RPMI7951 (cell line): ENCODE results near the gene MAST4. TPM values are rescaled to one million over a fixed set of nuclear protein-coding genes. Genes with fewer than 3 reads are reported as not detected.

Experiments used
- DNase-seq: peaks from one replicate; pipeline ENCODE4 v3.0.0-alpha.2; 2012; ENCODE audit warnings: low read depth
- total RNA-seq: library from RNA; depleted of rRNA; stranded (reverse); fragments of >200 nt; shearing (Covaris generic); gene quantifications from 2 replicates; pipeline ENCODE4 v1.2.3, GENCODE V29; 2014

The MAST4 gene
- total RNA-seq, 1 experiment from 2014 or later, result 4.8 TPM

DNA sequence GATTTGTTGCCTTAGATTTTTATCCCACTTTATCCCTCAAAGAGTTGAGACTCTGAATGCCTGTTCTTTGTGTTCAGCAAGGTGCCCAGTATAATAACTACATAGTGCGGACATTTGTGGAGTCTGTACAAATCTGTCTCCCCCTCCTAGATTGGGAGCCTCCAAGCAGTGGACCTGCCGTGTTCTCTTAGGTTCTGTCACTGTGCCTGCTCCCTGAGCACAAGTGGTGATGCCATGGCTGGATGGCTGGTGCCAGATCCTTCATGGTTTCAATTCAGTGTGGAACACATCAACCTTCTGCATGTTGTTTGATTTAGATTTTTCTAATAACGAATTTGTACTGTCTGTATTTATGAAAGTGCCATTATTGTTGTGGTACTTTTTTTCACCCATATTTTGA lies 307.5 kb downstream of the MAST4 start:
- DNase-seq, result no peak

DNA sequence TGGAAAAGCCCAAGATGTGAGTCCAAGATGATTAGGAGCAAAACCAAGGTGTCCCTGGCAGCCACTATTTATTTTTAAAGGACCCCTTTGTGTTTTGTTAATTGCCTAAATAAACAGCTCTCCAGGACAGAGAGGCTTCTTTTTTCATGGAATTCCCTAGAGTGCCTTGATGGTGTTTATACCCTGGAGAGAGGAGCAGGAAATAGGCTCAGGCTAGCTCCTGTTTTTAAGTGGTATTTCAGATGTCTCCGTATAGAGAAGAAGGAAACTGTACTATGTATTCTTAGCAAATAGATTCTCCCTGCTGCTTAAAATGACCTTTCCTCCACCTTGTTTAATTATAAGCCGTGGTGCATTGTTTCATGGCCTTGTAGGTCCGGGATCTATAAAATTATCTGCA lies 308.0 kb downstream of the MAST4 start:
- no peak for DNase-seq

- no peak for DNase-seq
These were observed 309.8 kb downstream of the MAST4 start for GRCh38 chr5:66906021-66906420.

DNA sequence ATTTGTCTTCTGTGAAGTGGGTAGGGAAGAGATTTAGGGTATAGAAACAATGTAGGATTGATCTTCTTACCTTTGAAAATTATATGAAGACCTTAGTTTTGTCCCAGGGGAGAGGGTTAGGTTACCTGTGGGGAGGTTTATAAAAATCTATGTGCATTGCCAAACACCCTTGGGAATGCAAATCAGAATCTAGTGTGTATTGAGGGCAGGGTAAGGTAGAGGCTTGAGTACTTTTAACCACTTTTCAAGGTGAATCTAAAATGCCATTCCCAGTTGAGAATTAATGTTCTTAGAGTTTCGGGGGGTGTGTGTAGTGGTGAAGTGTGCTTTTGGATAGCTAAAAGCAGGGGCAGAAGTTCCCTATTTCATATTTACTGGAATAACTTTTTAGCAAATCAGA lies 312.0 kb downstream of the MAST4 start:
- DNase-seq, result no peak

DNA sequence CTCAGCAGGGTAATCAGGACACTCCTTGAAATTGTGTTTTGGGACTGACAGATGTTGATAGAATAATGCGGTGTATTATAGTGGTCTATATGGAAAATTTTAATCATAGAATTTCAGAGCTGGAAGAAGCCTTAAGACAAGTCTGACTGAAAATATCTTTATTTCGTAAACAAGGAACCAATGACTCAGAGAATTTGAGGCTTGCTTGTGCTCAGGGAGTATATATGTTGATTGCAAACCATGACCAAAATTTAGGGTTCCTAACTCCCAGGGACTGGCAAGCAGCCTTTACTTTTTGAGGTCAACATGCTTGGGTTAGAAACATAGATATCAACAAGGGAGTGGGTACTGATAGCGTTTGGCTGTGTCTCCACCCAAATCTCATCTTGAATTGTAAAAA lies 313.2 kb downstream of the MAST4 start:
- DNase-seq, result no peak

DNA sequence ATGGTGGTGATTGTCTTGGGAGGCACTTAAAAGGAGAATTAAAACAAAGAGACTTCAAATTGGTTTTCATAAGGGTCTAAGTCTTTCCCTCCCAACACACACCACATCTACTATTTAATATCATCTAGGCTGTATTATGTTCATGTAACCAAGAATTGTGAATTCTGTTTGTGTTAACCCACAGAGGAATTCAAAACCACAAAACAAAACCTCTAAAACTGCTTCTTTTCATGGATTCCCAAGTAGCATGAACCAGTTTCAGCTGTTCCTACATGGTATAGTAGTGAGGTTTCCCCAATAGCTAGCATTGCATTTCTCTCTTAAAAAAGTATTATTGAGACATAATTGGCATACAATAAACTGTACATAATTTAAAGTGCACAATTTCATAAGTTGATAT lies 316.6 kb downstream of the MAST4 start:
- no peak for DNase-seq

- DNase-seq, result no peak
These were observed 319.3 kb downstream of the MAST4 start for GRCh38 chr5:66915531-66915930.

- no peak for DNase-seq
These were observed 326.7 kb downstream of the MAST4 start for GRCh38 chr5:66922881-66923280.

DNA sequence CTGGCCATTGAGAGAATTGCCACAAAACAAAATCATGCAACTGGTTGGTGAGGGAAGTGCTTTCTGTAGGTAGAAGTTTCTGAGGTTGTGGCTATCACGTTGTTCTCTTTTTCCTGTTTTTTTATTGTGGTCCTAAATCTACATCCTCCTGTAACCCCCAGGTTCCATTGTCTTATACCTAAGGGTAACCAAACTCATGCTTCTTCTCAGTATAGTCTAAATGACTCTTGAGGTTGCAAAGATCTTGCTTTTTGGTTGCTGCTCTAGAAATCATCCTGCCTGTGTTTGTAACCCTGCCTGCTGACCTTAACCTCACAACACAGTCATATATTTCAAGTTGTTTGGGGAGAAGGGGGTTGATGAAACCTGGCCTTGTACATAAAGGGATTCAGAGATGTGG lies 327.3 kb downstream of the MAST4 start:
- DNase-seq, result no peak

DNA sequence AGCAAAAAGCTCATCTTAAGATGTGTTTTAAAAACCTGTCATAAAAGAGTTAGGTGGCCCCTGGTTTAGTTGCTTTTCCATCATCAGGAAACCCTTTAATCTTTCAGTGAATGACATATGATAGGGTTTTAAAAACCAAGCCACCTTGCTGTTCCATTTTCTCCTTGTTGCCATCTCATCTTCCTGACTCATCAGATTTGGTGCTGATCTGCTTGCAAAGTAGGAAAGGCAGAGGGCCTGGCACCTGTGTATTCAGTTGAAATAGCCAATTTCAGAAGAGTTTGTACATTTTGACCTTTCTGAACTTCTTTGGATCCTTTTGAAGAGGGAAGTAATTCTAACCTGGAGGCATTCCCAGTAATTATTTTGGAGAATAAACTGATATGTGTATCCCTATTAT lies 327.7 kb downstream of the MAST4 start:
- no peak for DNase-seq

DNA sequence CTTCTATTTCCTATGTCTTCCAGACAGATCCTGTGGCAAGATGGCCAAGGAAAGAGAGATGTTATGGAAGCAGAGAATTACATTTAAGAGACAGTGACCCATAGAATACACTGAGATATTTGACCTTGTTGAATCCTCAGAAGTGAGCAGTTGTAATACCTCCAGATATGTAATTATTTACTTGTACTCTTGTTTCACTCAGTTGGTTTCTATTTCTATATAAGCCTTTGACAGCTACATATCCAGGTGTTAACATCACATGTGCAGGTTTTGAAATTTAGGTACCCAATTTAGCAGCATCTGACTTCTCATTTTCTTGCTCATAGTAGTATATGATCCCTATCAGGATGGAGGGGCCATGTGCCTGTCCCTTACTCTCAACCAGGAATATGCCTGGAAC lies 330.9 kb downstream of the MAST4 start:
- no peak for DNase-seq

DNA sequence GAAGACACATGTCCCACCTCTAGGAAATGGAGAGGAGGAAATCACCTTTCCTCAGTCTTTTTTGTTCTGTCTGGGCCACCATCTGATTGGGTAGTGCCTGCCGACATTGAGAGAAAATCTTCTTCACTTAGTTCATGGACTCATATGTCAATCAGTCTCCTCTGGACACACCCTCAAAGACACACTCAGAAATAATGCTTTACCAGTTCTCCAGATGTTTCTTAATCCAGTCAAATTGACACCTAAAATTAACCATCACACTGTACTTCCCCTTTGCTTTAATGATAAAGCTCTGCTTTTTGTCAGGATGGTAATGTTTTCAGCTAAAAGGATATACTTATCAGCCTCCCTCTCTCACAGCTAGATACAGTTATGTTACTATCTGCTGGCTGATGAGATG lies 333.1 kb downstream of the MAST4 start:
- DNase-seq, result no peak

- DNase-seq, result no peak
These were observed 333.8 kb downstream of the MAST4 start for GRCh38 chr5:66929995-66930394.

DNA sequence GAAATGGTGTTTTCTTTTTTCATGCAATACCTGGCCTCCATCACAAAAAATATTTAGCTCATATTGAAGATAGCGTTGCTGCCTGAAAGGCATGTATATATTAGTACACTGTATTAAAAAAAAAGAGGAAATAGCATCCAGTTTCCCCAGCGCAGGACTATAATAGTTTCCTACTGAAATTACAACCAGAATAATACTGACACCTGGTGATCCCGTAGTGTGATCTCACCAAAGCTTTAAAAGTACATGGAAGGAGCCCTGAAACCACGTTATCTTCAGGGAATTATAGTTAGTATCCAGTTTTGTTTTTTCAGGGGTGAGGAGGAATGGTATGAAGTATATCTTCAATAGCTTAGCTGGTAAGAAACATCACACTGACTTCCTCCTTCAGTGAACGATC lies 335.5 kb downstream of the MAST4 start:
- DNase-seq, result no peak

GRCh38 chr5:66932457-66932856 lies 336.3 kb downstream of the MAST4 start:
- no peak for DNase-seq

DNA sequence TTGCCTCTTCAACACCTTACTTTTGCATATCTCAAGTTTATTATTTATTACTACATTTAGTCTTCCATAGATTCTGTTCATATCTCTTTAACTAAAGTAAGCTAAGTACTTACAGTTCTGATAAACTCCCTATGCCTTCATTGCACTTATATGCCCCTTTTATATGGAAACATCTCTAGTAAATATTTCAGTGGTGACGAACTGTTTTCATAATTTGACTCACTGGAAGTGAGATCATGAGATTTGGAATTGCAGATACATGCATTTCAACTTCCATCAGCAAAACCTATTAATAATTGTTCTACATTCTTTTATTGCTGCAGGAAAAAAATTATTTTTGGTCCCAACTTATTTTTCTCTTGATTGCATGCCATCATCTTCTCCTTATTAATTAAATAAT lies 336.9 kb downstream of the MAST4 start:
- DNase-seq, result peak; percentile 2

GRCh38 chr5:66939094-66939493 lies 342.9 kb downstream of the MAST4 start:
- no peak for DNase-seq

DNA sequence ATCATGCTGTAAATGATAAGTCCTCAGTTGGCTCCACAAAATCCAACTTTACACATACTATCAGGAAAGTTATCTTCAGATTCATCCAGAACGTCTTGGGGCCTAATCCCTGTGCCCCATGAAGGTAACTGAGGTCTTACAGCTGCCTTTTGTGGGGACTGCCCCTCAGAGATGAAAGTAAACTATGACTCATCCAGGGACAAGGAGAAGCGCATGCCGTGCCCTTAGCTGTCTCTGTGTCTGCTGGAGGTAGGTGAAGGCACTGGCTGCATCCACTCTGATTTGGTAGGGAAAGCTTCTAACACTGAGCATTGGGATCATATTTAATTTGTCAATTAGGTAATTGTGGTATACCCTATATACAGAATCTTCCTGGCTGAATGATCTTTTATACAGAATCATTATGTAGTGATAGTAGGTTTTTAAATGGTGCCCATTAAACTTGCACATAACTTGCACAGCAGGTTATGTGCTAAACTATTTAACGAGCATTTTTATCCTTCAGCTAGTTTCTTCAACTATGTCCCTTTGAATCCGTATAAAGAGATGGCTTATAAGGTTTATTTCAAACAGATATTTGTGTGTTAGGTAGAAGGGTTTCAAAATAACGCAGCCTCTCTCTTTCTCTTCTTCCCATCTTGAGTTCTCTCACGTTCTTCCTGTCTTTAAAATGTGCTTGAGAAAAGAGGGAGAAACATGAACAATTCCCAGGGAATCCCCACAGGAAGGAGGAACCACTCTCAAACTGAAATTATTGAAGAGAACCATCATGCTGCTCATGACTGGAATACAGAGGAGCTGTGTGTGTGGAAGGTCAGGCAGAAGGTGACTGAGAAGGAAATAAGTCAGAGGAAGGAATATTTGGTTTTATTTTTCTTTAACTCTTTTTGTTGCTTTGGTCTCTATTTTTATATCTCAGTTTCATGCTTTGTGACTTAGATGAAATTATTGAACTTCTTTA lies 349.5 kb downstream of the MAST4 start:
- peak; percentile 10 for DNase-seq

DNA sequence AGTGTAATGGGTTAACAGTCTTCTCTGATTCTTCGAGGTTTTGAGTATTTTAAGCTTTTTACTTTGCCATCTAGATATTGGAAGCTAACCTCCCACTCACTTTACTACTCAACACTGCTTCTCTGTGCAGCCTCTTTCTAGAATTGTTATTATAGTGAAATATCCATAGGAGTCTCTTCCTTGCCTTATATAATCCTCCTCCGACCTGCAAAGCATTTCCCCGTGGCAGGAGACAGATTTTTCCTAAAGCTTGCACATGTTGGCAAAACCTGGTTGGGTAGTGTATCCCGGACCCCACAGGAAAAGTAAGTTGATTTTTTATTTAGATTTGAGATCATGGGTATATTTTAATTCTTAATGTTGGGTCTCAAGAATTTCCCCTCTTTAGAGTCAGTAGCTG lies 351.3 kb downstream of the MAST4 start:
- no peak for DNase-seq

DNA sequence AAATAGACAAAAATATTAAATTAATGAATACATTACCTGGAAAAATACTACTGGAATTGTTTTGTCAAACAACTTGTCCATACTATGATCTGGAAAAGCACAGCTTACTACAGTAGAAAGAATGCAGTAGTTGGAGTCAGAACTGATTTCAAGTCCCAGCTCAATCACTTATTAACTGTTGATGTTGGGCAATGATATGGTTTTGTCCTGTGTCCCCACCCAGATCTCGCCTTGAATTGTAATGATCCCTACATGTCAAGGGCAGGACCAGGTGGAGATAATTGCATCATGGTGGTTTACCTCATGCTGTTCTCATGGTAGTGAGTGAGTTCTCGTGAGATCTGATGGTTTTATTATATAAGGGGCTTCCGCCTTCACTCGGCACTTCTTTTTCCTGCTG lies 352.9 kb downstream of the MAST4 start:
- DNase-seq, result no peak

GRCh38 chr5:66952153-66952552 lies 356.0 kb downstream of the MAST4 start:
- DNase-seq, result no peak

DNA sequence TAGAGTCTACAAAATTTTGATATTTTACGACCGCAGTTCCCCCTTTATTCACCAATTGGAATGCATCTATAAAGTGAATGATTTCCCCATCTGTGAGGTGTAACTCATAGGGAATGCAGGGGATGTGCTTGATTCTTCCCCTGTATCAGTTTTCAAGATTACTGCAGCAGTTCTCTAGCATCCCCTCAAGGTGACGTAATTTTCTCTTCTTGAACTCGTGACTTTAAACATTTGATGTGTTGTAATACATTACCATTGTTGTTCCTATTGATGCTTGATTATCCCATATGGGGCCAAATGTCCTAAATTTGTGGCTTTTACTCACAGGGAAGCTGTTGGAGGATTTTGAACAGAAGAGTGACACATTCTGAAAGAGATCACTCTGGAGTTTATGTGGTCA lies 360.2 kb downstream of the MAST4 start:
- no peak for DNase-seq

DNA sequence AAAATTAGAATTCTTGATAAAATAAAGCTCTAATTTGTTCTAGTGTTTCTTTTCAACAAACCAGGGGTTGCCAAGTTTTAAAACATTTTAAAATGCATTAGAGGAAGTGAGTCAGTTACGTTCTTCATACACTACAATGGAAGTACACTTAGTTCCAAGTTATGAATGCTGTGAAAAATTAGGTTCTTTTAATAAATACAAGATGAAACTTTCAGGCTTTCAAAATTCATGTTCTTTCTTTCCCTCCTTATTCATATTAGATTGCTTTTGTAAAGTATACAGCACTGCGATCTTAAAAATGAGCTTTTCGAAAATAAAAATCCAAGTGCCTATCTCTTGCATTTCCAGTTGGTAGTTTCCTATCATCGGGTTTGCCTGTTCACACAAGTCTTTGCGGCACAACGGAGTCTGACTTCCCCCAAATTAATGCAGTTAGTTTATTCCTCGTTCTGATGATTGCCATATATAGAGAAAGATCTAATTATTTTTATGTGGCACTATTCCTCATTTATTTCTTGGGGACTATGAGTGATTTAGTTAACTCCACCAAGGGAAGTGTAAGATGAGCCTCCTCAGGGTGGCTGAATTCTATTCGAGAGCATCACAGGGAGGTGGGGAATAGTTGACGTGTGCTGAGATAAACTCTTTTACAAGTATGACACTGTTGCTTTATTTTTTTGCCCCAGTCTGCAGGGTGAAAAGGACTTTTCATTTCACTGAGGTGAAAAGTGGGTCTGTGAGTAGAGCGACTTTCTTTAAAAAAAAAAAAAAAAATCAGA lies 362.2 kb downstream of the MAST4 start:
- peak; percentile 45 for DNase-seq
